Sigmoid colon (tissue), 4 donors: Measurements from ENCODE around the gene ANK2.

ENCODE experiments used
- EP300 ChIP-seq, 4 donors: sonication (generic); formaldehyde crosslinking; IDR thresholded peaks; one replicate each; pipeline ENCODE4 v1.6.1; 2017; ENCODE audit warnings: antibody characterized with exemption in 4 of 4
- POLR2A ChIP-seq, 2 donors: fragments of 450-650 bp; IDR thresholded peaks; one replicate each; pipeline ENCODE4 v1.6.1; 2016; ENCODE audit warnings: antibody characterized with exemption in 2 of 2, mild to moderate bottlenecking in 2 of 2, moderate library complexity in 2 of 2
- POLR2AphosphoS5 ChIP-seq, 4 donors: sonication (generic); formaldehyde crosslinking; IDR thresholded peaks; one replicate each; pipeline ENCODE4 v1.6.1; 2017; ENCODE audit warnings: antibody characterized with exemption in 4 of 4
- TF ChIP-seq, protein P1 (sequence below), 4 experiments: fragments of 450-650 bp in 3 of 4; fragments of 200-600 bp in 1 of 4; IDR thresholded peaks; one replicate each; pipeline ENCODE4 v1.5.1; 2016 to 2019; ENCODE audit warnings: antibody characterized with exemption in 4 of 4, mild to moderate bottlenecking in 3 of 4, moderate library complexity in 2 of 4

DNA sequence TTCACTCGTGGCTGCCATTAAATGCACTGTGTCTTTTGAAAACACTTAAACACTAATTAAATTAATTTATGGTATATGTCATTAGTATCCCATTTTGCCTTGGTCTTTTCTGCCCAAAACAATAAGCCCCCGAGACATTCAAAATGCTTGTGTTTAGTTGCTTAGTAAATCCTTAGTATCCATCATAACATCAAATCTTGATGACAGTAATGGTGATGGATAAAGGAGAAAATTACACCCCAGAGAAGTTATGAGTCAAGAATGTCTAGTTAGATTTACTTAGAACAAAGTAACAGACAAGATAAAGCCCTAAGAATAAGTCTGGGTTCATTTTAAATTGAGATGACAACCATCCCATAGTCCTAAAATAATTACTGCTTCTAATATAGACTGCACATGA lies 21.3 kb downstream of the ANK2 start:
- TF ChIP-seq, protein P1, sequence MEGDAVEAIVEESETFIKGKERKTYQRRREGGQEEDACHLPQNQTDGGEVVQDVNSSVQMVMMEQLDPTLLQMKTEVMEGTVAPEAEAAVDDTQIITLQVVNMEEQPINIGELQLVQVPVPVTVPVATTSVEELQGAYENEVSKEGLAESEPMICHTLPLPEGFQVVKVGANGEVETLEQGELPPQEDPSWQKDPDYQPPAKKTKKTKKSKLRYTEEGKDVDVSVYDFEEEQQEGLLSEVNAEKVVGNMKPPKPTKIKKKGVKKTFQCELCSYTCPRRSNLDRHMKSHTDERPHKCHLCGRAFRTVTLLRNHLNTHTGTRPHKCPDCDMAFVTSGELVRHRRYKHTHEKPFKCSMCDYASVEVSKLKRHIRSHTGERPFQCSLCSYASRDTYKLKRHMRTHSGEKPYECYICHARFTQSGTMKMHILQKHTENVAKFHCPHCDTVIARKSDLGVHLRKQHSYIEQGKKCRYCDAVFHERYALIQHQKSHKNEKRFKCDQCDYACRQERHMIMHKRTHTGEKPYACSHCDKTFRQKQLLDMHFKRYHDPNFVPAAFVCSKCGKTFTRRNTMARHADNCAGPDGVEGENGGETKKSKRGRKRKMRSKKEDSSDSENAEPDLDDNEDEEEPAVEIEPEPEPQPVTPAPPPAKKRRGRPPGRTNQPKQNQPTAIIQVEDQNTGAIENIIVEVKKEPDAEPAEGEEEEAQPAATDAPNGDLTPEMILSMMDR (IDR thresholded peaks at IDR 0.05): no peak
- no peak for TF ChIP-seq POLR2A (IDR thresholded peaks at IDR 0.05)
- no peak for TF ChIP-seq POLR2AphosphoS5 (IDR thresholded peaks at IDR 0.05)
- no peak for TF ChIP-seq EP300 (IDR thresholded peaks at IDR 0.05)
